ENCODE results near the gene CDH2. TPM values are rescaled to one million over a fixed set of nuclear protein-coding genes. Genes with fewer than 3 reads are reported as not detected.
A peak's percentile ranks its signal among the peaks of the same experiment; 100 is the strongest.

CDH2 gene
- total and polyA plus RNA-seq, 4 donors = 0.14 to 5.0 (median 0.87) TPM

- no peak for DNase-seq
- H3K4me1 ChIP-seq (ENCODE audit: control insufficient read depth in 5 of 5, insufficient read depth in 5 of 5, low read length in 5 of 5) = peaks cover 0 to 6% (median 0%) of the 10 kb centered on the region in 5 donors
- no peak for ATAC-seq (ENCODE audit: insufficient read depth, low FRiP score)
- TF ChIP-seq CTCF (IDR thresholded peaks at IDR 0.05; ENCODE audit: control extremely low read depth, extremely low read depth) = no peak
- WGBS, 2 donors = 64 to 65% methylated on average over 2 of the region's 2 CpGs
- no peak overlapping the region for H3K27ac ChIP-seq (ENCODE audit: low read depth in 1 of 2, low read length in 1 of 2)
- H3K9ac ChIP-seq (ENCODE audit: insufficient read depth in 1 of 2, low read length in 2 of 2) = no peak overlapping the region
- H3K36me3 ChIP-seq (ENCODE audit: control insufficient read depth in 4 of 4, insufficient read depth in 4 of 4, low read length in 4 of 4) = no peaks in the 10 kb centered on the region
- no peaks in the 10 kb centered on the region for H3K9me3 ChIP-seq (ENCODE audit: control insufficient read depth in 4 of 4, insufficient read depth in 3 of 4, low read length in 3 of 4)
- H3K4me3 ChIP-seq = no peak overlapping the region
- no peaks in the 10 kb centered on the region for H3K27me3 ChIP-seq (ENCODE audit: control insufficient read depth in 3 of 3, insufficient read depth in 3 of 3, low read length in 2 of 3)
Observed at GRCh38 chr18:28079883-28080282, 97.0 kb downstream of the CDH2 start.

DNA sequence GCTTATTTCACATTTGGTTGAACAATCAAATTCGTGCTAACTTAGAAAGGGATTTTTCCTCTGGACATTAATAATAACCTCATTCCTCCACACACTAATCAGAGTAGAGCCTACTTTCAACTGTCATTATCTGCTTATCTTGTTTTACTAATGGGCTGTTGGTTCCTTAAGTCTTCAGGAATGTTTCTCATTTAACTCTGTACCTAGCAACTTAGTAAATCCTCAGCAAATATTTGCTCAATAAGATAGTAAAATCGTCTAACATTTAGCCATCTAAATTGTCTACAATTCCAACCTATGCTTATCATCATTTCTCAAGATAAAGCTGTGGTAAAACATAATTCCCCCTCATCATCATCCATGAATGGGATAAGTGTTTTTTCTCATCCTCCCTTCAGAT lies 98.1 kb downstream of the CDH2 start:
- Histone ChIP-seq H3K4me3 (no peak overlapping the region), H3K27ac (ENCODE audit: low read depth in 1 of 2, low read length in 1 of 2) (peak overlapping the region in 1 of 2 donors; percentile 25)
- 30 to 68% methylated on average over 2 of the region's 2 CpGs for WGBS, 2 donors

GRCh38 chr18:28078298-28078697 lies 98.6 kb downstream of the CDH2 start:
- no peak overlapping the region for H3K9ac ChIP-seq (ENCODE audit: insufficient read depth in 1 of 2, low read length in 2 of 2)
- H3K4me1 ChIP-seq (ENCODE audit: control insufficient read depth in 5 of 5, insufficient read depth in 5 of 5, low read length in 5 of 5) = peaks cover 0 to 8% (median 0%) of the 10 kb centered on the region in 5 donors
- 80 to 89% methylated on average over 4 of the region's 4 CpGs for WGBS, 2 donors
- H3K27me3 ChIP-seq (ENCODE audit: control insufficient read depth in 3 of 3, insufficient read depth in 3 of 3, low read length in 2 of 3) = no peaks in the 10 kb centered on the region
- peak overlapping the region in 1 of 2 donors; percentile 25 for H3K27ac ChIP-seq (ENCODE audit: low read depth in 1 of 2, low read length in 1 of 2)
- no peak for DNase-seq
- no peak for ATAC-seq (ENCODE audit: insufficient read depth, low FRiP score)
- TF ChIP-seq CTCF (IDR thresholded peaks at IDR 0.05; ENCODE audit: control extremely low read depth, extremely low read depth) = no peak
- H3K4me3 ChIP-seq = no peak overlapping the region
- H3K36me3 ChIP-seq (ENCODE audit: control insufficient read depth in 4 of 4, insufficient read depth in 4 of 4, low read length in 4 of 4) = no peaks in the 10 kb centered on the region
- H3K9me3 ChIP-seq (ENCODE audit: control insufficient read depth in 4 of 4, insufficient read depth in 3 of 4, low read length in 3 of 4) = no peaks in the 10 kb centered on the region

More for the DNA sequence above, 98.1 kb downstream of the CDH2 start:
- no peak for DNase-seq
- Histone ChIP-seq H3K9me3 (ENCODE audit: control insufficient read depth in 4 of 4, insufficient read depth in 3 of 4, low read length in 3 of 4) (no peaks in the 10 kb centered on the region), H3K36me3 (ENCODE audit: control insufficient read depth in 4 of 4, insufficient read depth in 4 of 4, low read length in 4 of 4) (no peaks in the 10 kb centered on the region), H3K4me1 (ENCODE audit: control insufficient read depth in 5 of 5, insufficient read depth in 5 of 5, low read length in 5 of 5) (peaks cover 0 to 8% (median 0%) of the 10 kb centered on the region in 5 donors), H3K27me3 (ENCODE audit: control insufficient read depth in 3 of 3, insufficient read depth in 3 of 3, low read length in 2 of 3) (no peaks in the 10 kb centered on the region), H3K9ac (ENCODE audit: insufficient read depth in 1 of 2, low read length in 2 of 2) (no peak overlapping the region)
- no peak for ATAC-seq (ENCODE audit: insufficient read depth, low FRiP score)
- no peak for TF ChIP-seq CTCF (IDR thresholded peaks at IDR 0.05; ENCODE audit: control extremely low read depth, extremely low read depth)

- DNase-seq = no peak
- Histone ChIP-seq H3K4me1 (ENCODE audit: control insufficient read depth in 5 of 5, insufficient read depth in 5 of 5, low read length in 5 of 5) (peaks cover 0 to 14% (median 0%) of the 10 kb centered on the region in 5 donors), H3K4me3 (no peak overlapping the region), H3K9ac (ENCODE audit: insufficient read depth in 1 of 2, low read length in 2 of 2) (no peak overlapping the region), H3K36me3 (ENCODE audit: control insufficient read depth in 4 of 4, insufficient read depth in 4 of 4, low read length in 4 of 4) (no peaks in the 10 kb centered on the region), H3K9me3 (ENCODE audit: control insufficient read depth in 4 of 4, insufficient read depth in 3 of 4, low read length in 3 of 4) (no peaks in the 10 kb centered on the region), H3K27ac (ENCODE audit: low read depth in 1 of 2, low read length in 1 of 2) (peak overlapping the region in 1 of 2 donors; percentile 55), H3K27me3 (ENCODE audit: control insufficient read depth in 3 of 3, insufficient read depth in 3 of 3, low read length in 2 of 3) (no peaks in the 10 kb centered on the region)
- WGBS, 2 donors = 89 to 92% methylated on average over 3 of the region's 3 CpGs
- TF ChIP-seq CTCF (IDR thresholded peaks at IDR 0.05; ENCODE audit: control extremely low read depth, extremely low read depth) = no peak
- ATAC-seq (ENCODE audit: insufficient read depth, low FRiP score) = no peak
Observed at GRCh38 chr18:28075501-28075900, 101.4 kb downstream of the CDH2 start.
